CD4-positive, alpha-beta memory T cell (primary cell): ENCODE measurements around the gene FAM89B. TPM values are rescaled to one million over a fixed set of nuclear protein-coding genes. Genes with fewer than 3 reads are reported as not detected.
A peak's percentile ranks its signal among the peaks of the same experiment; 100 is the strongest.

Experiments
- CTCF ChIA-PET: fragments of 350-600 bp; sonication (Branson Sonifier 250); formaldehyde crosslinking; loops from one replicate; lab custom pipeline; 2021; ENCODE audit warnings: inconsistent platforms; ENCODE audit not compliant: partially characterized antibody; lab: Charles Lee
- POLR2A ChIA-PET: fragments of 350-600 bp; sonication (Branson Sonifier 250); formaldehyde crosslinking; loops from one replicate; lab custom pipeline; 2021; ENCODE audit not compliant: partially characterized antibody; lab: Charles Lee
- DNase-seq, 5 donors: peaks; one replicate each; pipeline versions ENCODE4 v3.0.0 to v3.0.0-alpha.2; 2020 to 2022; ENCODE audit warnings: mixed read lengths in 1 of 5
- H3K27ac ChIP-seq: one replicate; pipeline ENCODE4 v1.7.0; 2013; ENCODE audit warnings: low read depth, low read length
- H3K27me3 ChIP-seq: 2 replicates; pipeline ENCODE4 v1.7.0; 2013; ENCODE audit warnings: mild to moderate bottlenecking, low read length, moderate library complexity; ENCODE audit not compliant: insufficient read depth
- H3K36me3 ChIP-seq: 2 replicates; pipeline ENCODE4 v1.7.0; 2013; ENCODE audit warnings: mild to moderate bottlenecking, low read length, moderate library complexity; ENCODE audit not compliant: insufficient read depth
- H3K4me1 ChIP-seq: 2 replicates; pipeline ENCODE4 v1.7.0; 2013; ENCODE audit warnings: mild to moderate bottlenecking, low read length, moderate library complexity; ENCODE audit not compliant: insufficient read depth
- H3K4me3 ChIP-seq, 2 donors: one replicate each; pipeline ENCODE4 v1.7.0; 2013; ENCODE audit warnings: low read length in 2 of 2, mild to moderate bottlenecking in 1 of 2
- H3K9me3 ChIP-seq, 2 donors: one replicate each; pipeline ENCODE4 v1.7.0; 2013; ENCODE audit warnings: low read length in 2 of 2, control low read depth in 1 of 2; ENCODE audit not compliant: control insufficient read depth in 1 of 2
- H3K27ac Mint-ChIP-seq, 7 donors: one replicate each; pipeline ENCODE4 v1.8.0; 2020 to 2021; ENCODE audit warnings: mixed read lengths in 7 of 7, mild to moderate bottlenecking in 6 of 7, inconsistent platforms in 3 of 7, moderate library complexity in 3 of 7
- H3K27me3 Mint-ChIP-seq, 2 donors: one replicate each; pipeline ENCODE4 v1.8.0; 2020 to 2021; ENCODE audit warnings: mixed read lengths in 2 of 2
- H3K36me3 Mint-ChIP-seq, 2 donors: one replicate each; pipeline ENCODE4 v1.8.0; 2020 to 2021; ENCODE audit warnings: mixed read lengths in 2 of 2, inconsistent platforms in 1 of 2, mild to moderate bottlenecking in 1 of 2
- H3K4me1 Mint-ChIP-seq, 4 donors: one replicate each; pipeline ENCODE4 v1.8.0; 2020 to 2021; ENCODE audit warnings: mixed read lengths in 4 of 4, mild to moderate bottlenecking in 1 of 4
- H3K4me3 Mint-ChIP-seq, 8 donors: one replicate each; pipeline ENCODE4 v1.8.0; 2020 to 2021; ENCODE audit warnings: mixed read lengths in 8 of 8, mild to moderate bottlenecking in 7 of 8, moderate library complexity in 6 of 8, inconsistent platforms in 3 of 8
- H3K9me3 Mint-ChIP-seq, 8 donors: one replicate each; pipeline ENCODE4 v1.8.0; 2020 to 2021; ENCODE audit warnings: mixed read lengths in 8 of 8, mild to moderate bottlenecking in 5 of 8, inconsistent platforms in 3 of 8, moderate library complexity in 1 of 8
- intact Hi-C: fragments of 100-400 bp; cut with micrococcal nuclease; formaldehyde crosslinking; loops from one replicate; pipeline ENCODE4 v1.15.1; 2023
- polyA plus RNA-seq, 2 donors: library from polyadenylated mRNA; unstranded; fragments of 300-500 nt; fragmentation: Illumina TruSeq; gene quantifications; one replicate each; pipeline ENCODE4 v1.2.3, GENCODE V29; 2021
- total RNA-seq, 2 experiments: library from RNA; stranded (reverse); gene quantifications; one replicate each; pipeline ENCODE4 v1.2.3, GENCODE V29; 2021

Gene FAM89B
- total and polyA plus RNA-seq, 4 experiments from 2014 or later: 68.9 to 164 (median 101) TPM

DNA sequence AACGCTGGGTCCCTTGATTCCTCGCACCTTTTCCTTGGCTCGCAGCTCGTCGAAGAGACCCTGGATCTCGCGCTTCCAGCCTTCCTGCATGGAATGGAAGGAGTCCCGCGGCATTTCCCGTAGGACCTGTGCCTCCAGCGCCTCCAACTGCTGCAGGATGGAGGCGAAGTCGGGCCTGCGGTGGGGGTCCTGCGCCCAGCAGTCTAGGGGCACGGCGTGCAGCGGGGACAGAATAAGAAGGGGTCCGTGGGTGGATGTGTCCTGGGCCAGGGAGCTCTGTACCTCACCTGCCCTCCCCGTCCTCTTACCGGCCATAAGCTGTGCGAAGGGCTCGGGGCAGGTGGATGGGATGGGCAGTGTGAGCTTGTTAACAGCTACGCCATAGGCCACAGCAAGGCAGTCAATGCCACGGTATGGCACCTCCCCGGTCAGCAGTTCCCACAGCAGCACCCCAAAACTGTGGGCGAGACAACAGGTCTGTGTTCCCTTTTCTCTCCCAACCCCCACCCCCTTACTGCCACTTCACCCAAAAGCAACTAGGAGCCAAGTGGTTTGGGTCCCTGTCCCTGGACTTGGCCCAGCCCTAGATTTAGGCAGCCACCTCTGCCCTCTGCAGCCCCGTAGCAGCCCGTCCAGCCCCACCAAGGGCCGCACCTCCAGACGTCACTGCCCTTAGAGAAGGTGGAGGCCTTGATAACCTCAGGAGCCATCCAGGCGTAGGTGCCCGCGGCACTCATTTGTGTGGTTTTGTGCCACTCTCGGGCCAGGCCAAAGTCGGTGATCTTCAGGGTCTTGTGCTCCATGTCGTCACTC is 35.5 kb downstream of the FAM89B start:
- Mint-ChIP-seq H3K27me3 (no peaks in the 10 kb centered on the region), H3K9me3 (no peaks in the 10 kb centered on the region), H3K4me1 (peaks cover 21 to 46% (median 36%) of the 10 kb centered on the region in 4 donors), H3K4me3 (peak overlapping the region in 1 of 8 donors; percentile 57), H3K27ac (peak overlapping the region in 2 of 7 donors; percentile 29 to 90), H3K36me3 (peaks cover 23 to 71% of the 10 kb centered on the region in 2 donors)
- H3K27ac ChIP-seq: no peak overlapping the region
- CTCF ChIA-PET: interaction anchor here (0.8 to 1.6 kb wide), 3 partner anchors 14 to 68 kb away, joined by 3 to 4 read pairs (median 3); no protein-coding TSS in a partner anchor
- intact Hi-C loops: no loop called here
- H3K27me3 ChIP-seq: no peaks in the 10 kb centered on the region
- no peak for DNase-seq
- POLR2A ChIA-PET: interaction anchor here (1.1 to 1.6 kb wide), 2 partner anchors 9 to 33 kb away, joined by 3 read pairs; no protein-coding TSS in a partner anchor
- H3K4me1 ChIP-seq: peaks cover 34% of the 10 kb centered on the region
- H3K4me3 ChIP-seq: no peak overlapping the region
- H3K36me3 ChIP-seq: peaks cover 29% of the 10 kb centered on the region
- no peaks in the 10 kb centered on the region for H3K9me3 ChIP-seq

DNA sequence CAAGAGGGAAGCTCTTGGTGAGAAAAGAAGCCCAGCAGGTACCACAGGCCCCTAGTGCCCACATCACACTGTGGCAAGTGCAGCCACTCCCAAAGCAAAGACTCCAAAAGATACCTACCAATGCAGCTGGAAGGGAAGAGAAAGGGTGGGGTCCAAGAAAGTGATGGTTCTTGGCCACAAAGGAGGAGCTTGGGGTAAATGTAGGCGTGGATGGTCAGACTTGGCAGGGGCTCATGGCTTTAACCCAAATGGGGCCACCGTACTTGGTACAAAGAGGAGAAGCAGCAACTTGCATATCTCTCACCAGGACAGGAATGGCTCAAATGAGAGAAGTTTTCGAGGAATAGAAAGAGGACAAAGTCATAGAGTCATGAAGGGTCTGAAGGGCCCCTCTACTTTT is 36.9 kb downstream of the FAM89B start:
- peak overlapping the region in 6 of 7 donors; percentile 58 to 90 (median 68) for H3K27ac Mint-ChIP-seq
- peaks cover 22 to 57% (median 40%) of the 10 kb centered on the region in 4 donors for H3K4me1 Mint-ChIP-seq
- ChIA-PET CTCF (interaction anchor here (0.8 to 1.6 kb wide), 6 partner anchors 15 to 69 kb away, joined by 3 to 5 read pairs (median 3); partner anchors contain the start of gene FAM89B), POLR2A (interaction anchor here (1.1 to 1.6 kb wide), 3 partner anchors 22 to 43 kb away, joined by 3 to 5 read pairs (median 3); partner anchors contain the start of gene FAM89B)
- H3K4me3 Mint-ChIP-seq: peak overlapping the region in 2 of 8 donors; percentile 10 to 64
- intact Hi-C loops: no loop called here
- peaks cover 16 to 62% of the 10 kb centered on the region in 2 donors for H3K36me3 Mint-ChIP-seq
- H3K27ac ChIP-seq: peak overlapping the region; percentile 96
- H3K36me3 ChIP-seq: peaks cover 28% of the 10 kb centered on the region
- H3K4me3 ChIP-seq: no peak overlapping the region
- H3K27me3 Mint-ChIP-seq: no peaks in the 10 kb centered on the region
- H3K9me3 Mint-ChIP-seq: no peaks in the 10 kb centered on the region
- H3K27me3 ChIP-seq: no peaks in the 10 kb centered on the region
- DNase-seq: no peak
- peaks cover 41% of the 10 kb centered on the region for H3K4me1 ChIP-seq
- H3K9me3 ChIP-seq: no peaks in the 10 kb centered on the region

DNA sequence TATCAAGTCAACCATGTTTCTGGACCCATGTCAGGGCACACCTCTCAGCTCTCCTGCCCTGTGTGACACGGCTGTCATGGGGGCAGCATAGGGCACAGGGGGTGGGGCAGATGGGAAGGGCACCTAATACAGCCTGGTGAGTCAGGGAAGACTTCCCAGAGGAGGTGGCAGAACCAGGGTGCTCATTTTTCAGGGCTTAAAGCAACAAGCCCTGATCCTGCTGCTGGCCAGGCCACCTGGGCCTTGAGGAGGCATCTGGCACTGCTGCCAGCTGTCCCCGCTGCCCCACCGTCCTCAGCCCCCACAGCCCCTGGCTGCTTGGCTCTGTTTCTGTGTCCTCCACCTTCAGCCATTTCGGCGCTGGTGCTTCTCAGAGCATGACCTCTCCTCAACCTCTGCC is 37.3 kb downstream of the FAM89B start:
- Histone ChIP-seq H3K27me3 (no peaks in the 10 kb centered on the region), H3K4me1 (peaks cover 41% of the 10 kb centered on the region), H3K9me3 (no peaks in the 10 kb centered on the region), H3K27ac (peak overlapping the region; percentile 96), H3K36me3 (peaks cover 24% of the 10 kb centered on the region), H3K4me3 (no peak overlapping the region)
- ChIA-PET POLR2A (interaction anchor here (1.1 to 1.6 kb wide), 3 partner anchors 22 to 43 kb away, joined by 3 to 5 read pairs (median 3); partner anchors contain the start of gene FAM89B), CTCF (interaction anchor here (1.1 to 1.6 kb wide), 3 partner anchors 20 to 34 kb away, joined by 3 to 5 read pairs (median 3); no protein-coding TSS in a partner anchor)
- intact Hi-C loops: no loop called here
- DNase-seq: no peak
- Mint-ChIP-seq H3K27me3 (no peaks in the 10 kb centered on the region), H3K27ac (peak overlapping the region; percentile 78 to 91 (median 85)), H3K9me3 (no peaks in the 10 kb centered on the region), H3K4me1 (peaks cover 22 to 59% (median 40%) of the 10 kb centered on the region in 4 donors), H3K36me3 (peaks cover 16 to 60% of the 10 kb centered on the region in 2 donors), H3K4me3 (peak overlapping the region in 4 of 8 donors; percentile 10 to 63 (median 44))

DNA sequence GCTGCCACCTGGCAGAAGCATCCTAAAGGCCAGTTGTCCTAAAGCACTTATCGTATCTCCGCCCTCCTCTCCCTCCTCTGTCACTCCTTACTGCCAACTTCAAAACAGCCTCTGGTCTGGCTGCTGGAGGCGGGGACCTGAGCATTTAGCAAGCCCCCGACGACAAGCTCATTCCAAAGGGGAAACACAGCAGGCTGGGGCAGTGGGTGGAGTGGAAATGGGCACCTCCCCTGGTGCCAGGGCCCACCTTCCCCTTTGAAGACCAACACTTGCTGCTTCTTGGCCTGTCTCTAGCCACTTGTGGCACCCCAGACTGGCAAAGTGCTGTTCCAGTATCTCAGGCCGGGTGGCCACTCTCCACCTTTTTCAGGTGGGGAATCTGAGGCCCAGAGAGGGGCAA is 38.1 kb downstream of the FAM89B start:
- Mint-ChIP-seq H3K27me3 (no peaks in the 10 kb centered on the region), H3K36me3 (peaks cover 16 to 62% of the 10 kb centered on the region in 2 donors), H3K4me1 (peaks cover 22 to 65% (median 40%) of the 10 kb centered on the region in 4 donors), H3K4me3 (peak overlapping the region in 4 of 8 donors; percentile 22 to 53 (median 35)), H3K27ac (peak overlapping the region; percentile 61 to 92 (median 89)), H3K9me3 (no peaks in the 10 kb centered on the region)
- DNase-seq: no peak
- ChIA-PET CTCF (interaction anchor here (1.0 kb wide), 1 partner anchor 22 kb away, joined by 4 read pairs; no protein-coding TSS in a partner anchor), POLR2A (interaction anchor here (0.6 to 1.4 kb wide), 6 partner anchors 12 to 70 kb away, joined by 3 to 4 read pairs (median 3); no protein-coding TSS in a partner anchor)
- Histone ChIP-seq H3K27ac (peak overlapping the region; percentile 96), H3K9me3 (no peaks in the 10 kb centered on the region), H3K36me3 (peaks cover 16% of the 10 kb centered on the region), H3K4me1 (peaks cover 41% of the 10 kb centered on the region), H3K27me3 (no peaks in the 10 kb centered on the region), H3K4me3 (no peak overlapping the region)
- intact Hi-C loops: no loop called here

DNA sequence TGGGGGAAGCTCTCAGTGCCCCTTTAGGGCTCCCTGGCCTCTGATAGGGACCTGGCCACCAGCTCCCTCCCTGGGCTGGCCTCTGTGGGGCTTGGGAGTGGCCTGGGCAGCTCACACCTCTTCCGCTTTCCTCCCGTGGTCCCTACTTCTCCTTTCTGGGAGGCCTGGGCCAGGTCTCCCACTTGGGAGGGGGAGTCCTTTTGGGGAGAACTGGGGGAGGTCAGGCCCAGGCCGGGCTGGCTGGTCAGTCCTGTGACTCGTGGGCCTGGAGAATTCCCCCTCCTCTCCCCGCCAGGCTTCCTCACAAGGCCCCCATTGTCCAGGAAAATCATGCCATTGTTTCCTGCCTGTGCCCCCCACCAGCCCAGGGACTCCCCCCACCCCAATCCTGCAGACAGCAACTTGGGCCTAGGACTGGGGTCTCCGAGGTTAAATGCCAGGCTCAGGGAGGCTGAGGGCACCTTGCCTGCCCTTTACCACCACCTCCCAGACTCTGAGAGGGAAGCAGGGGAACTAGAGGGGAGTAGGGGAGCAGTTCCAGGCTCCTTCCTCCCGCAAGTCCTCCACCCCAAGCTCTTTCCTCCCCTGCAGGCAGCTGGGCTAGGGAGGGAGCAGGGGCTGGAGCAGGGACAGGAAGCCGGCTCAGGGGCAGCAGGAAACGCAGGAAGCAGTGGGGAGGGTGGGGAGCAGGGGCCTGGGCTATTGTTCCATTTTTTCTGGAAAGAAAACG is 38.9 kb downstream of the FAM89B start:
- peak overlapping the region in 4 of 8 donors; percentile 38 to 99 (median 66) for H3K4me3 Mint-ChIP-seq
- peaks cover 22 to 69% (median 42%) of the 10 kb centered on the region in 4 donors for H3K4me1 Mint-ChIP-seq
- peaks cover 16 to 58% of the 10 kb centered on the region in 2 donors for H3K36me3 Mint-ChIP-seq
- no peaks in the 10 kb centered on the region for H3K9me3 Mint-ChIP-seq
- H3K27me3 Mint-ChIP-seq: no peaks in the 10 kb centered on the region
- H3K36me3 ChIP-seq: peaks cover 8% of the 10 kb centered on the region
- intact Hi-C loops: no loop called here
- no peak overlapping the region for H3K4me3 ChIP-seq
- H3K27me3 ChIP-seq: no peaks in the 10 kb centered on the region
- ChIA-PET CTCF (interaction anchor here (1.0 kb wide), 1 partner anchor 23 kb away, joined by 4 read pairs; no protein-coding TSS in a partner anchor), POLR2A (interaction anchor here (0.6 to 8.1 kb wide), 8 partner anchors 13 to 248 kb away, joined by 3 to 113 read pairs (median 3); partner anchors contain the start of genes CFL1, MUS81 and SIPA1)
- H3K4me1 ChIP-seq: peaks cover 41% of the 10 kb centered on the region
- no peaks in the 10 kb centered on the region for H3K9me3 ChIP-seq
- H3K27ac Mint-ChIP-seq: peak overlapping the region in 6 of 7 donors; percentile 61 to 97 (median 90)
- DNase-seq: no peak
- peak overlapping the region; percentile 96 for H3K27ac ChIP-seq

DNA sequence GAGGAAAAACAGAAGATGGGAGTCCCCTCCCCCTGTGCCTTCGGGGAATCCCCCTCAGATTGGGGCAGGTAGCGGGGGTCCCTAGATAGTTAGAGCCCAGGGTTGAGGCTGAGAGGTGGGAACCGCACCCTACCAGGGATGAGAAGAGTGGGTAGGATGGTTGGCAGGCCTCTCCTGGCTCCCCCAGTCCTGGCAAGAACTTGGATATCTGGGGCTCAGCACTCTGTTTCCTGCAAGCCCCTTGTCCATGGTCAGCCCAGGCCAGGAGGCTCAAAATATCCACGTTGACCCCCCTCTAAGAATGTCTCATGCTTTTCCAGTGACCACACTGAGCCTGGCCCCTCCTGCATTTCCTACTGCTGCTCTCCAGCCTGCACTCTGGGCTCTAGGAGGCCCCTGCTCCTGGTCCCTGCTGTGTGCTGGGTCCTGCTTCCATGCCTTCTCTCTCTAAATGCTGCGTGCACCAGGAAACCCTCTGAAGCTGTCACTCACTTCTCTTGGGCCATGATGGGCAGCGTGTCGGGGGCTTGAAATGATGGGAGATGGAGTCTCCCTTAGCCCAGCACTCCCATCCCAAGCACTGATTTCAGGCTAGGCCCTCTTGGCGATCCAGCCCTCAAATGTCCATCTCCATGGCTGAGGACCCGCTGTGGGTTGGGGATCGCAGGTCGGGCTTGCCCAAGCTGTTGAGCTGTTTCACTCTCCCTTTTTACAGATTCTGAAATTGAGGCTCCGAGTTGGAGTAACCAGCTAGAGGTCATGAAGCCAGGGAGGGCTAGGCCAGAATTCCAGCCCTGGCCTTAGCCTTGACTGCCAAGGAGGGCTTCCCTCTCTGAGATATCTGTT is 39.6 kb downstream of the FAM89B start:
- peaks cover 49% of the 10 kb centered on the region for H3K4me1 ChIP-seq

More for the DNA sequence above, 39.6 kb downstream of the FAM89B start:
- Mint-ChIP-seq H3K27me3 (no peaks in the 10 kb centered on the region), H3K27ac (peak overlapping the region; percentile 36 to 97 (median 93)), H3K4me3 (peak overlapping the region; percentile 84 to 99 (median 95)), H3K36me3 (peaks cover 23 to 58% of the 10 kb centered on the region in 2 donors), H3K9me3 (no peaks in the 10 kb centered on the region), H3K4me1 (peaks cover 30 to 77% (median 50%) of the 10 kb centered on the region in 4 donors)
- peak overlapping the region; percentile 96 for H3K27ac ChIP-seq
- ChIA-PET CTCF (interaction anchor here (0.5 to 1.8 kb wide), 7 partner anchors 16 to 273 kb away, joined by 3 to 13 read pairs (median 4); partner anchors contain the start of gene EHBP1L1), POLR2A (interaction anchor here (0.7 to 8.1 kb wide), 11 partner anchors 9 to 247 kb away, joined by 3 to 113 read pairs (median 60); partner anchors contain the start of genes CFL1, EHBP1L1, FAM89B and KCNK7)
- no peaks in the 10 kb centered on the region for H3K9me3 ChIP-seq
- no peak for DNase-seq
- H3K4me3 ChIP-seq: peak overlapping the region in 1 of 2 donors; percentile 96
- no peaks in the 10 kb centered on the region for H3K27me3 ChIP-seq
- intact Hi-C loops: no loop called here
- H3K36me3 ChIP-seq: peaks cover under 1% of the 10 kb centered on the region
